ENCODE measurements around the gene RPGR. TPM values are rescaled to one million over a fixed set of nuclear protein-coding genes. Genes with fewer than 3 reads are reported as not detected.

RPGR gene
- total RNA-seq, 2 donors from 2014 or later, result 12.1 to 12.9 TPM

GRCh38 chrX:38341442-38341841 lies 14.1 kb upstream of the RPGR start:
- H3K36me3 ChIP-seq, result no peaks in the 10 kb centered on the region
- no peaks in the 10 kb centered on the region for H3K4me1 ChIP-seq (replicated peaks)
- WGBS, result 21% methylated on average over 3 of the region's 3 CpGs
- intact Hi-C loops (cut with DNase I), result no loop called here
- no peak for DNase-seq (ENCODE audit: low spot score)
- H3K9me3 ChIP-seq, result no peaks in the 10 kb centered on the region
- no peak overlapping the region for H3K27ac ChIP-seq
- no peaks in the 10 kb centered on the region for H3K27me3 ChIP-seq (replicated peaks; ENCODE audit: insufficient read depth)
- TF ChIP-seq POLR2A (IDR thresholded peaks at IDR 0.05), result no peak
- no peak for TF ChIP-seq POLR2AphosphoS5 (IDR thresholded peaks at IDR 0.05)
- TF ChIP-seq, protein P1, sequence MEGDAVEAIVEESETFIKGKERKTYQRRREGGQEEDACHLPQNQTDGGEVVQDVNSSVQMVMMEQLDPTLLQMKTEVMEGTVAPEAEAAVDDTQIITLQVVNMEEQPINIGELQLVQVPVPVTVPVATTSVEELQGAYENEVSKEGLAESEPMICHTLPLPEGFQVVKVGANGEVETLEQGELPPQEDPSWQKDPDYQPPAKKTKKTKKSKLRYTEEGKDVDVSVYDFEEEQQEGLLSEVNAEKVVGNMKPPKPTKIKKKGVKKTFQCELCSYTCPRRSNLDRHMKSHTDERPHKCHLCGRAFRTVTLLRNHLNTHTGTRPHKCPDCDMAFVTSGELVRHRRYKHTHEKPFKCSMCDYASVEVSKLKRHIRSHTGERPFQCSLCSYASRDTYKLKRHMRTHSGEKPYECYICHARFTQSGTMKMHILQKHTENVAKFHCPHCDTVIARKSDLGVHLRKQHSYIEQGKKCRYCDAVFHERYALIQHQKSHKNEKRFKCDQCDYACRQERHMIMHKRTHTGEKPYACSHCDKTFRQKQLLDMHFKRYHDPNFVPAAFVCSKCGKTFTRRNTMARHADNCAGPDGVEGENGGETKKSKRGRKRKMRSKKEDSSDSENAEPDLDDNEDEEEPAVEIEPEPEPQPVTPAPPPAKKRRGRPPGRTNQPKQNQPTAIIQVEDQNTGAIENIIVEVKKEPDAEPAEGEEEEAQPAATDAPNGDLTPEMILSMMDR (IDR thresholded peaks at IDR 0.05), result no peak
- H3K4me3 ChIP-seq, result no peak overlapping the region

- H3K4me1 ChIP-seq (replicated peaks), result no peaks in the 10 kb centered on the region
- TF ChIP-seq POLR2A (IDR thresholded peaks at IDR 0.05) (no peak), POLR2AphosphoS5 (IDR thresholded peaks at IDR 0.05) (no peak)
- TF ChIP-seq, protein P1 (IDR thresholded peaks at IDR 0.05), result no peak
- DNase-seq (ENCODE audit: low spot score), result no peak
- no peak overlapping the region for H3K4me3 ChIP-seq
- WGBS, result 73% methylated on average over 5 of the region's 5 CpGs
- no peak overlapping the region for H3K27ac ChIP-seq
- H3K9me3 ChIP-seq, result no peaks in the 10 kb centered on the region
- H3K36me3 ChIP-seq, result no peaks in the 10 kb centered on the region
- intact Hi-C loops (cut with DNase I), result no loop called here
- no peaks in the 10 kb centered on the region for H3K27me3 ChIP-seq (replicated peaks; ENCODE audit: insufficient read depth)
Measured at GRCh38 chrX:38336538-38337240, 9.4 kb upstream of the RPGR start.

DNA sequence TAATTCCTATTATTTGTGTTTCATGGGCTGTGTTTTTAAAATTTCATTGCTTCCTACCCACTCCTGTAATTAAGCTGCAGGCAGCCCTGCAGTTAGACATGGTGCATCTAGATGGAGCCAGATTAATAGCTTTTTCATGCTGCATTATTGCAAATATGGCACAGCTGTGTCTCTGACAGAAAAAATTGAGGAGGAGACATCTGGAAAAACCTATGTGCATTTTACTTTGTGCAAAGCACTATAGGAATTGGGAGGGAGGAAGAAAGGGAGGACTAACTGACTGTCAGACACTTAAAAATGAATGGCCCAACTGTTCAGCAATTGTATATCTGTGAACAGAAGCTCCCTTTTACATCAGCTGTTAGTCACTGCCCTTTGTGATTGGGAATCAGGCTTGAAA lies 8.1 kb upstream of the RPGR start:
- H3K27ac ChIP-seq, result no peak overlapping the region
- no peaks in the 10 kb centered on the region for H3K9me3 ChIP-seq
- H3K27me3 ChIP-seq (replicated peaks; ENCODE audit: insufficient read depth), result no peaks in the 10 kb centered on the region
- intact Hi-C loops (cut with DNase I), result no loop called here
- no peak for DNase-seq (ENCODE audit: low spot score)
- TF ChIP-seq, protein P1 (IDR thresholded peaks at IDR 0.05), result no peak
- no peak for TF ChIP-seq POLR2A (IDR thresholded peaks at IDR 0.05)
- no peak for TF ChIP-seq POLR2AphosphoS5 (IDR thresholded peaks at IDR 0.05)
- no peaks in the 10 kb centered on the region for H3K4me1 ChIP-seq (replicated peaks)
- H3K4me3 ChIP-seq, result no peak overlapping the region
- no peaks in the 10 kb centered on the region for H3K36me3 ChIP-seq

DNA sequence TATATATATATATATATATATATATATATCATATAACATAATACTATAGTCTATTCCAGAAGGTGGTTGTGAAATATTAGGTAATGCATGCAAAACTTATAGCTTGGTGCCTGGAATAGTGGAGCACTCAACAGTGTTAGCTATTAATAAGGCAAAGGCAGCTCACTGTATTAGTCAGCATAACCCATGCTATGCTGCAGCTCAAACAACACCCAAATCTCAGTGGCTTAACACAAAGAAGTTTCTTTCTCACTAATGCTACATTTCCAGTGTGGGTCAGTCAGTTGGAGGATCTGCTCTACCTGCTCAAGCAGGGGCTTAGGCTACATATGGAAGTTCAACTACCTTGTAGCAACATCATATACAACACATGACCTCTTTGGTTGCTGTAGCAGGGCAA lies 5.2 kb upstream of the RPGR start:
- H3K27me3 ChIP-seq (replicated peaks; ENCODE audit: insufficient read depth), result no peaks in the 10 kb centered on the region
- DNase-seq (ENCODE audit: low spot score), result no peak
- no peaks in the 10 kb centered on the region for H3K36me3 ChIP-seq
- H3K4me1 ChIP-seq (replicated peaks), result no peaks in the 10 kb centered on the region
- no peaks in the 10 kb centered on the region for H3K9me3 ChIP-seq
- intact Hi-C loops (cut with DNase I), result no loop called here
- H3K27ac ChIP-seq, result no peak overlapping the region
- TF ChIP-seq POLR2AphosphoS5 (IDR thresholded peaks at IDR 0.05), result no peak
- TF ChIP-seq POLR2A (IDR thresholded peaks at IDR 0.05), result no peak
- TF ChIP-seq, protein P1 (IDR thresholded peaks at IDR 0.05), result no peak
- H3K4me3 ChIP-seq, result no peak overlapping the region

- H3K27ac ChIP-seq, result peak overlapping the region in 1 of 2 donors; percentile 84
- no peaks in the 10 kb centered on the region for H3K36me3 ChIP-seq
- WGBS, result 36% methylated on average over 1 of the region's 4 CpGs
- no peak for DNase-seq (ENCODE audit: low spot score)
- no peaks in the 10 kb centered on the region for H3K4me1 ChIP-seq (replicated peaks)
- no peaks in the 10 kb centered on the region for H3K9me3 ChIP-seq
- H3K4me3 ChIP-seq, result no peak overlapping the region
- TF ChIP-seq POLR2AphosphoS5 (IDR thresholded peaks at IDR 0.05) (no peak), POLR2A (IDR thresholded peaks at IDR 0.05) (no peak)
- TF ChIP-seq, protein P1 (IDR thresholded peaks at IDR 0.05), result no peak
- H3K27me3 ChIP-seq (replicated peaks; ENCODE audit: insufficient read depth), result no peaks in the 10 kb centered on the region
- intact Hi-C loops (cut with DNase I), result loop anchor here (5.0 kb wide), 1 partner anchor 400 kb away; no protein-coding TSS in a partner anchor
Measured at GRCh38 chrX:38327775-38328081, 419 bp upstream of the RPGR start.
